ENCODE measurements around the gene DUOXA1.

DUOXA1 gene

DNA sequence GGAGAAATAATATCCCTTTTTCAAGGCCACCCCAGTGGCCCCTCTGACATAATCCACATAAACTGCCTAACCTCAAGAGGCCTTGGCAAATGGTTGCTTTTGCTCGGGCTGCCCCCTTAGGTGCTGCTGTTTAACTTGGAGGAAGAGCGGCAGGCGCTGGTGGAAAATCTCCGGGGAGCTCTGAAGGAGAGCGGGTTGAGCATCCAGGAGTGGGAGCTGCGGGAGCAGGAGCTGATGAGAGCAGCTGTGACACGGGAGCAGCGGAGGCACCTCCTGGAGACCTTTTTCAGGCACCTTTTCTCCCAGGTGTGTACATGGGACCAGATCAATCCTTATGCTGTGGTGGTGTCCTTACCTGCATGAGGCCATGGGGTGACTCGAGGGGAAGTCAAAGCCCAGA lies 15.1 kb upstream of the DUOXA1 start:
- no peak for DNase-seq (ENCODE audit: extremely low read depth, insufficient read length)
- TF ChIP-seq, protein P1, sequence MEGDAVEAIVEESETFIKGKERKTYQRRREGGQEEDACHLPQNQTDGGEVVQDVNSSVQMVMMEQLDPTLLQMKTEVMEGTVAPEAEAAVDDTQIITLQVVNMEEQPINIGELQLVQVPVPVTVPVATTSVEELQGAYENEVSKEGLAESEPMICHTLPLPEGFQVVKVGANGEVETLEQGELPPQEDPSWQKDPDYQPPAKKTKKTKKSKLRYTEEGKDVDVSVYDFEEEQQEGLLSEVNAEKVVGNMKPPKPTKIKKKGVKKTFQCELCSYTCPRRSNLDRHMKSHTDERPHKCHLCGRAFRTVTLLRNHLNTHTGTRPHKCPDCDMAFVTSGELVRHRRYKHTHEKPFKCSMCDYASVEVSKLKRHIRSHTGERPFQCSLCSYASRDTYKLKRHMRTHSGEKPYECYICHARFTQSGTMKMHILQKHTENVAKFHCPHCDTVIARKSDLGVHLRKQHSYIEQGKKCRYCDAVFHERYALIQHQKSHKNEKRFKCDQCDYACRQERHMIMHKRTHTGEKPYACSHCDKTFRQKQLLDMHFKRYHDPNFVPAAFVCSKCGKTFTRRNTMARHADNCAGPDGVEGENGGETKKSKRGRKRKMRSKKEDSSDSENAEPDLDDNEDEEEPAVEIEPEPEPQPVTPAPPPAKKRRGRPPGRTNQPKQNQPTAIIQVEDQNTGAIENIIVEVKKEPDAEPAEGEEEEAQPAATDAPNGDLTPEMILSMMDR (IDR thresholded peaks at IDR 0.05; ENCODE audit: insufficient read depth, low read length, poor library complexity, severe bottlenecking): no peak

DNA sequence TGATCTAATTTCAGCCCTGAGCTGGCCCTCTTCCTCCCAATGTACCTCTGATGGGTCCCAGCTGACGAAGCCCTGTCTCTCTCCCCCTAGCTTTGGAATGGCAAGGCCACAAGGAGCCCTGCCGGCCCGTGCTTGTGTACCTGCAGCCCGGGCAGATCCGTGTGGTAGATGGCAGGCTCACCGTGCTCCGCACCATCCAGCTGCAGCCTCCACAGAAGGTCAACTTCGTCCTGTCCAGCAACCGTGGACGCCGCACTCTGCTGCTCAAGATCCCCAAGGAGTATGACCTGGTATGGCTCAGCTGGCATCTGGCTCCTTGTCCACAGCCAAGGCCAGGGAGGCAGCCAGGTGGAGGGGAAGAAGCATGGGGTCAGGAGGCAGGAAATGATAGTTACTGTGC lies 14.3 kb upstream of the DUOXA1 start:
- Histone ChIP-seq H3K36me3 (ENCODE audit: control insufficient read depth, insufficient read depth, low read length) (no peaks in the 10 kb centered on the region), H3K4me3 (replicated peaks; ENCODE audit: low read depth, low read length) (no peak overlapping the region), H3K27me3 (replicated peaks; ENCODE audit: control insufficient read depth, insufficient read depth, low read length) (no peaks in the 10 kb centered on the region)
- no peak for DNase-seq (ENCODE audit: extremely low read depth, insufficient read length)
- TF ChIP-seq, protein P1 (IDR thresholded peaks at IDR 0.05; ENCODE audit: insufficient read depth, low read length, poor library complexity, severe bottlenecking): no peak

More for the DNA sequence above, 15.1 kb upstream of the DUOXA1 start:
- Histone ChIP-seq H3K4me3 (replicated peaks; ENCODE audit: low read depth, low read length) (no peak overlapping the region), H3K27me3 (replicated peaks; ENCODE audit: control insufficient read depth, insufficient read depth, low read length) (no peaks in the 10 kb centered on the region), H3K36me3 (ENCODE audit: control insufficient read depth, insufficient read depth, low read length) (no peaks in the 10 kb centered on the region)

DNA sequence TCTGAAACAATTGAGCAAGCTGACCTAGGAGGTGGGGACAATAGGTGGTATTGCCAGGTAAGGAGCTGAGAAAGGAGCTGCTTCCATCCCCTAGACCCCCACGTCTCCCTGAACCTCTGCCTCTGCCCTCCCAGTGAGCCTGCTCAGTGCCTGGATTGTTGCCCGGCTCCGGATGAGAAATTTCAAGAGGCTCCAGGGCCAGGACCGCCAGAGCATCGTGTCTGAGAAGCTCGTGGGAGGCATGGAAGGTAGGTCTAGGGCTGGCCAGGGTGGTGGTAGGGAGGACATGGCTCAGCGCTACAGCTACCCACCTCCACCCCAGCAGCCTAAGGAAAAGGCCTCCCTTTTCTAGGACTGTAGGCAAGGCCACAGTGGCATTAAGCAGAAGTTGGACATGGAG lies 13.4 kb upstream of the DUOXA1 start:
- Histone ChIP-seq H3K36me3 (ENCODE audit: control insufficient read depth, insufficient read depth, low read length) (no peaks in the 10 kb centered on the region), H3K4me3 (replicated peaks; ENCODE audit: low read depth, low read length) (no peak overlapping the region), H3K27me3 (replicated peaks; ENCODE audit: control insufficient read depth, insufficient read depth, low read length) (no peaks in the 10 kb centered on the region)
- DNase-seq (ENCODE audit: extremely low read depth, insufficient read length): no peak
- TF ChIP-seq, protein P1 (IDR thresholded peaks at IDR 0.05; ENCODE audit: insufficient read depth, low read length, poor library complexity, severe bottlenecking): no peak

DNA sequence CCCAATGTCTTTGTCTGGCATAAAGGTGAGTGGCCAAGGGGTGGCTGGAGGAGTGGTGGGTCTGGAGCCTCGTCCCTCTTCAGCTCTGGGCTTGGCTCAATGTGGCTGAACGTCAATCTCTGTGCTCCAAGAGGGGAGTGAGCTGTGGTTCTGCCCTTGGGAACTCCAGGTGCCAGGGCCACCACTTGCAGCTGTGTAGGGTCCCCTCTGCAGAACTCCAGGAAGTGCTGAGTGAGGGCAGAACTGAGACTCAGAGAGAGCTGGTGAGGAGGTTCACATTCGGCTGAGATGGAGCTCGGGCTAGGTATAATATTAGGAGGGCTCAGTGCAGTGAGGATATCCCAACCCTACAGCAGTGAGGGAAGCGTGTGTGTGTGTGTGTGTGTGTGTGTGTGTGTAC lies 11.7 kb upstream of the DUOXA1 start:
- TF ChIP-seq, protein P1 (IDR thresholded peaks at IDR 0.05; ENCODE audit: insufficient read depth, low read length, poor library complexity, severe bottlenecking): no peak
- Histone ChIP-seq H3K4me3 (replicated peaks; ENCODE audit: low read depth, low read length) (no peak overlapping the region), H3K27me3 (replicated peaks; ENCODE audit: control insufficient read depth, insufficient read depth, low read length) (no peaks in the 10 kb centered on the region), H3K36me3 (ENCODE audit: control insufficient read depth, insufficient read depth, low read length) (no peaks in the 10 kb centered on the region)
- DNase-seq (ENCODE audit: extremely low read depth, insufficient read length): no peak

DNA sequence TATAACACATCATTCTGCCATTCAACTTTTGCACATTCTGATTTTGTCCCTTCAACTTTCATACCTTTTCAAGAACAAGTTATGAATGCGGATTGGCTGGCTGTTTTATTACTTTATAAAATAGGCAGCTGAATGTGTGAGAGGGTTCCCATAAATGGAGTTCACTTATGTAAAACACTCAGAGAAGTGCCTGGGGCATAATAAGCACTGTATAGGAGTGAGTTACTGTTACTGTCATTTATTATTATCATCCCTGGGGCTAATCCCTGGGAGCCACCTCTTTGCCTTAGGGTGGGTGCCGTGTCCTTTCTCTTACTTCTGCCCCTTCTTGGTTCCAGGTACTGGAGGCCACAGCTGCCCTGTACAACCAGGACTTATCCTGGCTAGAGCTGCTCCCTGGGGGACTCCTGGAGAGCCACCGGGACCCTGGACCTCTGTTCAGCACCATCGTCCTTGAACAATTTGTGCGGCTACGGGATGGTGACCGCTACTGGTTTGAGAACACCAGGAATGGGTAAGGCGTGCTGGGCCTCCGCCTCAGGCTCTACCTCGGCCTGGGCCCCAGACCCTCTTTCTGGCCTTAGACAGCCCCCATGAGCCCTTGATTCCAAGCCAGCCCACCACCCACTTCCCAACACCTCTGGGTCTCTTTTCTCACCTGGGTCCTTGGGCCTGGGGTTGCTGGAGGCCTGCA lies 11.0 kb upstream of the DUOXA1 start:
- no peaks in the 10 kb centered on the region for H3K36me3 ChIP-seq (ENCODE audit: control insufficient read depth, insufficient read depth, low read length)
- H3K4me3 ChIP-seq (replicated peaks; ENCODE audit: low read depth, low read length): no peak overlapping the region
- DNase-seq (ENCODE audit: extremely low read depth, insufficient read length): no peak
- no peaks in the 10 kb centered on the region for H3K27me3 ChIP-seq (replicated peaks; ENCODE audit: control insufficient read depth, insufficient read depth, low read length)
- TF ChIP-seq, protein P1 (IDR thresholded peaks at IDR 0.05; ENCODE audit: insufficient read depth, low read length, poor library complexity, severe bottlenecking): no peak

DNA sequence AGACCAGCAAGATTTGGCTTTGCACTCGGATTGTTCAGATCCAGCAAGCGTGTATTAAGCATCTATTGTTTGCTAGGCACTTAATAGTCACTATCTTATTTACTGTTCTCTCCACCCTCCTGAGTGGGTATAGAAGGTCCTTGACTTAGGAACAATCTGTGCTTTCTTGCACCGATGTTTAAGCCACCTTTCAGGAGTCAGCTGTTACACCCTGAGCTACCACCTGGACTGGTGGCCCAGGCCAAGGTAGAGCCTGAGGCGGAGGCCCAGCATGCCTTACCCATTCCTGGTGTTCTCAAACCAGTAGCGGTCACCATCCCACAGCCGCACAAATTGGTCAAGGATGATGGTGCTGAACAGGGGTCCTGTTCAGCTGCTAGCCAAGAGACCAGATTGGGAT lies 10.1 kb upstream of the DUOXA1 start:
- Histone ChIP-seq H3K4me3 (replicated peaks; ENCODE audit: low read depth, low read length) (no peak overlapping the region), H3K27me3 (replicated peaks; ENCODE audit: control insufficient read depth, insufficient read depth, low read length) (peaks cover 2% of the 10 kb centered on the region; the same call in 1 of the 2 replicates), H3K36me3 (ENCODE audit: control insufficient read depth, insufficient read depth, low read length) (no peaks in the 10 kb centered on the region)
- no peak for DNase-seq (ENCODE audit: extremely low read depth, insufficient read length)
- TF ChIP-seq, protein P1 (IDR thresholded peaks at IDR 0.05; ENCODE audit: insufficient read depth, low read length, poor library complexity, severe bottlenecking): no peak

Measured in GM06990 (cell line).